SKM-1 treated with dmso at 0.1 percent for 144 hours (cell line): Measurements from ENCODE around the gene BICDL1.
A peak's percentile ranks its signal among the peaks of the same experiment; 100 is the strongest.

ENCODE experiments used
- DNase-seq: peaks from one replicate; lab custom pipeline; 2025; ENCODE audit not compliant: unreplicated experiment; lab: John Stamatoyannopoulos, UW

The BICDL1 gene

DNA sequence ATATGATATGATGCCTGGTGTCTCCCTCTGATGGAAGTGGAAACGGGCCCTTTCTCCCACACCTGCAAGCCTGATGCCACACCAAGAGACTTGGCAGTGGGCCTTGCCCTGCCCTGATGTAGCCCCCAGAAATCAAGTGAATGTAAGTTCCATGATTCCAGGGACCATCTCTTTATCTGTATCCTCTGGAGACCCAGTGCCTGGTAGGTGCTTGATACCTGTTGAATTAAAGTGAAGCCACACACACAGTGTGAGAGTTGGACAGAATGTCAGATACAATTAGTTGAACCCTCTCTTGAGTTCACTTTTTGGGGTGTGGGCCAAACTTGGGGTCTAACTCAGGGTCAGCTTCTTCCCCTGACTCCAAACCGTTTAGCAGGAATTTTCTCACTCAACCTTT lies 132.3 kb downstream of the BICDL1 start:
- no peak for DNase-seq

DNA sequence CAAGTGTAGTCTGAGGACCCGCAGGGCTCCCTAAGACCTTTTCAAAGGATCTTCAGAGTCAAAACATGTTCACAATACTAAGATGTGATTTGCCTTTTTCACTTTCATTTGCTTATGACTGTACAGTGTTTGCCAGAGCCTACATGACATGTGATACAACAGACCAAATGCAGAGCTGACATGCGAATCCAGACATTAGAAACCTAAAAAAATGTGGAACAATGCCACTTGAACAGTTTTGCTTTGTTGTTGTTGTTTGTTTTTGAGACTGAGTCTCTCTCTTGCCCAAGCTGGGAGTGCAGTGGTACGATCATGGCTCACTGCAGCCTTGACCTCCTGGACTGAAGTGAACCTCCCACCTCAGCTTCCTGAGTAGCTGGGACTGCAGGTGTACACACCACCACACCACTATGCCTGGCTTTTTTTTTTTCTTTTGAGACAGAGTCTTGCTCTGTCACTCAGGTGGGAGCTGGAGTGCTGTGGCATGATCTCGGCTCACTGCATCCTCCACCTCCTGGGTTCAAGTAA lies 132.8 kb downstream of the BICDL1 start:
- no peak for DNase-seq

DNA sequence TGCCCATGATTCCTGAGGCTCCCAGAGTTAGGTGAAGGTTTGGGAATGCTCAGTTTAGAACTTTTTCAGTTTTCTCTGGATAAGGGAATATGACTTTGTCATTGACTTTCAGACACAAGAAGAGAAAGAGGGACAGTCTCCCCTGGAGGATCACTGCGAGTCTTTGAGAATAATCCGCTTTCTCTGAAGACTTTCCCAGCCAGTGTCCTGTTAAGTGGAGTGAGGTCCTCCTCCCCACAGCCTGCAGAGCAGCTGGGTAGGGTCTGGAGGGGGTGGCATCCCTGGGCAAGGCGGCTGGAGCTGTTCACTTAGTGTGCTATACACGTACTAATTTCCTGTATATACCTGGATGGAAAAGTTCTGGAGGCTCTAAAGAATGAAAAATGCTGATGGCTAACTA lies 136.0 kb downstream of the BICDL1 start:
- DNase-seq = no peak

DNA sequence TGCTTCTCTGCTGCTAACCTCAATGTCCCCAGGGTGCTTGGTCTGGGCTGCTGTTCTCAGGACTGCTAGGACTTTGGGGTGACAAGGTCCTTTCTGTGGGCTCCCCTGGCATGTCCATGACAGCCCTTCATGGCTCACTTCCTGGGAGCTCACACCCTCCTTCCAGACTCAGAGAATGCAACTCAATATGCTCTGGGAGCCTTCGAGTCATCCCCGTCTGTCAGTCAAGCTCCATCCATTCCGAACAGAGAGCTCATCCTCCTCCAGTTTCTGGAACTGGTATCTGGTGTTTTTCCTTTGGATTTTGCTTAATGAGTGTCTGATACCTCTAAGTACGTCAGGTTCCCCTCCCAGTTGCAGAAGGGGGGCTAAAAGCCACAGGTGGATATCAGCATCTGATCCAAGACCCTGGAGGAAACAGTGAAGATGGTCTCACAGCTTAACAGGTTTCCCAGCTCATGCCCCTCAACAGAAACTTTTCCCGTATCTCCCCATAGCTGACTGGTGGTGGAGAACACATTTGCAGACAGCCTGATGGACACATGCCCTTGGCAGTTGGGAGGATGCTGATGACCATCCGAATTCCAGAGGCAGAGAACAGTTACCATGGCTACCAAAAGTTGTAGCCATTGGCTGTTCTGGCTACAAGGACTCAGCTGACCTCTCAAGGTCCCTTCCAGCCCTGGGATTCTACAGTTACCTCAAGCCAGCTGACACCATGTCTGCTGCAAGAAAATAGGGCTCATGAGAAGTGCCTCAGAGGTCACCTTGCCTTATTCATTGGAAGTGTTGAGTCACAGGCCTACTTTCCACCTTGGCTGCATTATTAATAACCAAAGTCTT lies 137.0 kb downstream of the BICDL1 start:
- DNase-seq = no peak

DNA sequence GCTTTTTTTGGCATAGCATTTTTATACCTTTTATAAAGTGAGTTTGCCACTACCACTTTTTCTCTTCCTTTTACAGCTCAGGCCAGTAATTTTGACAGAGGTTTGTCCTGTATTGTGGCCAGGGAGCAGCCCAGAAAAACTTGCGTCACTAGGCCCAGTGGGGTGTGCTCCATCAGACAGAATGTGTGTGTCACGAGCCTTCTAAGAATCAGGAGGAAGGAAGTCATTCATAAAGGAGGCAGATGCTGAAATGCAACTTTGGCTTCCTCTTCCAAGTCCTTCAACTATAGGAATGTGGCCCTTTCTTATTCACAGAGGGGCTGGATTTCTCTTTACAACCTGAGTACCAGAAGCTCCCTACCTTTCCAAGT lies 137.6 kb downstream of the BICDL1 start:
- peak; percentile 63 for DNase-seq

DNA sequence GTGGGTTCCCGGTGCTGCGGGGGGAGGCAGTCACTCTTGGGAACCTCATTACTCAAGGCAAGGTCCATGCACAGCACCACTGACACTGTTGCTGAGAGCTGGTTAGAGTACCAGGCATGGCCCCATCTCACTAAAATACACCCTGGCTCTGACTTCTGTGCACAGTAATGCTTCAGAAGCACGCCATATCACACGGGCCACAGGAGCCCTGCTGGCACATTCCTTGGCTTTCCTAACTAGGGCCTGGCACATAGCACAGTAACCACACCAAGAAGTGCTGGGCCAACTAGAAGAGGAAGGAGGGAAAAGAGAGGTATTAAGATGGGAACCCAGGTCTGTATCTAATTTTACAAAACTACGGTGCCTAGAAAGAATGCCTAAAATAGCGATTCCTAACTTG lies 141.0 kb downstream of the BICDL1 start:
- DNase-seq = no peak

DNA sequence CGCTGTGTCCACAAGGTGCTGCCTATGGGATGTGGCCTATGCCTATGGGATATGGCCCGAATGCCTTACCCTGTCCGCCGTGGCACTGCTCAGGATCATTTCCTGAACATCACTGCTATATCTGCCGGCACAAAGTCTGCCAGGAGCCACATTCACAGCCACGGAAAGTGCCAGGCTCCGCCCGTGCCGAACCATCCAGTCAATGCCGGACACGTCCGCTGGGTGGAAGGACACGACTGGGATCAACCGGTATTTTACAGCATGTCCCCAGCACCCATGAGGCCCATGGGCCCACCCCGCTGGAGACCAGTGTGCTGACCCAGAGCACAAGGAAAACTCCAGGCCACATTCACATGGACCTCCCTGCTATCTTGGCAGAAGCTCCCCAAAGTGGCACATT lies 142.1 kb downstream of the BICDL1 start:
- DNase-seq = no peak

DNA sequence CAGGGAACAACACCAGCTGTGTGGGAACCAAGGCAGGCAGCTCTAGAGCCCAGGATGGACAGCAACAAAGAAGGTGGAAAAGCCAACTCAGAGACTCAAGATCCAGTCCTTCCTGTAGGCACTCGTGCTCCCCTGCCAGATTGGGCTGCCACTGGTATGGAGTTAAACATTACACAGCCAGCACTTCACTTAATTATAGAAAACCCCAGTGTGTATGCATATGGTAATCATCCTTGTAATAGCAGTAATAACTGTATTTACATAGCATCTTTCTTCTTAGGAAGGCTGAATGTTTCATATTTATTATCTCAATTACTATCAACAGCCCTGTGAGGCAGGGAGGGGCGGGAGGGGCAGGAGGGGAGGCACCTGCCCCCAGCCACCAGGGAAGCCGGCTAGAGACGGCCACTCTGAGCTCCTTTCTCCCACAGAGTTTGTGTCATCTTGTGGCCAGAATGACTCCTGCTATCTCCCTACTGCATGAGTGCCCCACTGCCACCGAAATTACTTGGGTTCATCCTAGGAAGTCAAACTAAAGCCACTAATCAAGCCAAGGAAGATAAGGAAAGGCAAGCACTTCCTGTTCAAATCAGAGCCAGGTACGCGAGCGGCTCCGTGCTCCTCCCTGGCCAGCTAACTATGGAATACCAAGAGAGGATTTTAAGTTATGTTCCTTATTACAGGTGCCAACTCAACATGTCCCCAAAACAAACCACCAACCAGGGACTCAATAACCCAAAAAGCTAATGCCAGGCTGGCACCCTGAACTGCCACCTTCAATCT lies 143.2 kb downstream of the BICDL1 start:
- no peak for DNase-seq

DNA sequence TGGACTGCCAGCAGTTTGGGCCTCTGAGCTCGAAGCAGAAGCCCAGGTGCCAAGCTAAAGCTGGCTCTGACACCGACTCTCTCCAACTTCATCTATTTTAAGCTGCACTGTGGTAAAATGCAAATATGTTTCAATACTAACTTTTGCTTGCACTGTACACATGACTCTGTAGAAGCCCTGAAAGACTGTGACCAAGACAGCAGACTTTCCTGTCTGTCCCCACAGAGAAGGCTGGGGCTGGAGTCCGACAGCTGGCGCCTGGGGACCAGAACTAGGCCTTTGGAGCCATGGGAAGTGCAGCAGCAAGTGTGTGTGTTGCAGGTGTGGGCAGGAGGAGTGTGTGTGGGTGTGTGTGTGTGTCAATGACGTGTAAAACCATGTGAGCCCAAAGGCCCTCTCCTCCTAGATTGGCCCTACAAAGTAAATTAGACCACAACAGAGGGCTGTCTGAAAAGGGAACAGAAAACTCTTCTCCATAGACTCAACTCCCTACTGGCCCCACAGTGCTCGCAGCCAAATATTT lies 143.9 kb downstream of the BICDL1 start:
- DNase-seq = no peak

DNA sequence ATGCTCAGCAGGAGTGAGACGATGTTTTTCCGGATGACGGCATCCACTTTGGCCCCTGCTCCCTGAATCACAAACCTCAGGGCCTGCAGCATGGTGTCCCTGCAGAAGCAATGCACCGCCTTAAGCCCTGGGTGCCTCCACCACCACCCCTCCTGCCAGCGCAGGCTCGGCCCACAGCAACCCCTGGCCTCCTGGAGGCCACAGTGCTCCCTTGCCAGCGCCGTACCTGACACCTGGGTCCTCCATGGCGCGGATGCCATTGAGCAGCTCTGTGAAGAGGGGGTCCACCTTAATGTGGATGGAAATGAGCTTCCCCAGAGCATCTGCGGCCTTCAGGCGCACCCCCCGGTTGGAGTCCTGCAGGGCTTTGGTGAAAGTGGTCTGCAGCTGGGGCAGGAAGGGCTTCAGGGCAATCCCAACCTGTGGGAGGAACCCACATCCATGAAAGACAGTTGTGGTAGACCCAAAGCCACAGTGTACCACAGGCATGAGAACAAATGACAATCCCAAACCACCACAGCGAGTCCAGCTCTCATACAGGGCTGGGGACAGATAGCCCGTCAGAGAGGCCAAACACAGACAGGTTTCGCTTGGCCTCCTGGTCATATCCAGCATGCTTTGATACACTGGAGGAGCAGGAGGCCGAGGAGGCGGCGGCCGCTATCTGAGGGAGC lies 145.4 kb downstream of the BICDL1 start:
- DNase-seq = no peak

DNA sequence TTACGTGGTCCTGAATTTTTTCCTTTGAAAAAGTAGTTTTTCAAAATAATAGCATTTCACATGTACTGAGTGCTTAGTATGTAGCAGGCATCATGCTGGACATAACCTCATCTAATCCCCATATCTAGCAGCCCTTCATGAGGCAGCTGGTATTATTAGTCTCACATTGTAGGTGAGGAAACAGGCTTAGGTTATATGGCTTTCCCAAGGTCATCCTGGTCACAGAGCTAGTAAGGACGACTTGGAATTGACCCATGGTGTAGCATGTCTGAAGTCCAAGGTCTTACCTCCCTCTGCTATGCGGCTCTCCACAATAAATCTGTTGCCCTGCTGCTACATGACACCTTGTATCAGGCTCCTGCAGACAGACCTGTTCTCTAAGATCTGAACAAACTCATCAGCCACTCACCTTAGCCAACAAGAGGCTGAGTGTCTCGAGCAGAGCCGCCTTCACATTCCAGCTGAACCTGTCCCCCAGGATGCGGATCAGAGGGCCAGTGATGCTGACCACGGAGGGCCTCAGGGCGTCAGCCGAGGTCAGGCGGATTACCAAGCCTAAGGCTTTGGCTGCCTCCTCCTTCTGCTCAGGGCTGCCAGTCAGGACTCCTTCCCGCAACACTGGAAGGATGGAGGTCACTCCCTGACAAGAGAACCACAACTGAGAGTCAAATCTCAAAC lies 147.2 kb downstream of the BICDL1 start:
- DNase-seq = no peak

DNA sequence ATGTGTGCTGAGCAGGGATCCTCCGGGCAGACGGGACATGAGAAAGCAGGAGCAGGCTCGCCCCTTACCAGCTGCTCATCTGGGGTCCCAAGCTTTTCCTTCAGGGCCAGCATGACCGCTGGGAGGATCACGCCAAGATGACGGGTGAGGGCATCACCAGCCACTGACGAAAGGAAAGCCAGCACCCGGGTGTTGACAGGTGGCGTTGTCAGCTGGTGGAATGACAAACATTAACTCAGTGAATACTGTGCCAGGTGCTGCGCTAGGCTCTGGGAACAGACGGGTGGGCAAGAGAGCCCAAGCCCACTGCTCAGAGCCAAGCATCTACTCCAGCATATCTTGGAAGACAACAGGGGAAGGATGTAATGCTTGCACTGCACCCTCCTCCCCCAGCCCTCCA lies 148.8 kb downstream of the BICDL1 start:
- no peak for DNase-seq

DNA sequence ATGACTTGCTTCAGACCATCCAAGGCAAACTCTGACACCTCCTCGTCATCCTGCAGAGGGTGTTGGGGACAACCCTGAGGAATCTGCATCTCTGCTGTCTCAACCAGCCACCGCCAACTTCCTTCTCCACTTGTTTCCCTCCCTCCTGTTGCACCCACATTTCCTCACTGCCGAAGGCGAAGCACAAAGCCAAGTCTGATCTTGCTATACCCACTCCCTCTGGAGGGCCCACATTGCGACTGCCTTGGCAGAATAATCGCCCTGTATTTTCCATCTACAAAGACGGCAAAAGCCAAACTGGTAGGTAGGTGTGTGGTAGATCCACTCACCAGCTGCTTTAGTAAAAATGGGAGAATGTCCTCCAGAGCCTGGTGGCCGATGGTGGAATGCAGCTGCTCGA lies 149.3 kb downstream of the BICDL1 start:
- DNase-seq = no peak

DNA sequence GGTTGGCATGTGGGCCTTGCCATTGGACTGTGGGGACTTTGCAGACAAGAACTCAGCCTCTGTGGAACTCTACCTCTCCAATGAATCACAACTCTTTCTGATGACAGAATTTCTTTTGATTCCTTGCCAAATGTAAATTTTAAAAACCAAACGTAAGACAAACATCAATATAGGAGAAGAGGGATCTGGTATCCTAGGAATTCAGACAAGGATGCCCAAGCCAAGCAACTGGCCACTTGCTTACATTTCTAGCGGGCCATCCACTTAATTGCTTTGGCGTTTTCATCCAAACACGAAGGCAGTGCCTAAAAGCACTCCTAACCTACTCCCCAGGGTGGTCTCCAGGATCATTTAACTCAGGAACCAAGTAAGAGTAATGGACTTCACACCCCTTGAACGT lies 150.9 kb downstream of the BICDL1 start:
- DNase-seq = no peak

DNA sequence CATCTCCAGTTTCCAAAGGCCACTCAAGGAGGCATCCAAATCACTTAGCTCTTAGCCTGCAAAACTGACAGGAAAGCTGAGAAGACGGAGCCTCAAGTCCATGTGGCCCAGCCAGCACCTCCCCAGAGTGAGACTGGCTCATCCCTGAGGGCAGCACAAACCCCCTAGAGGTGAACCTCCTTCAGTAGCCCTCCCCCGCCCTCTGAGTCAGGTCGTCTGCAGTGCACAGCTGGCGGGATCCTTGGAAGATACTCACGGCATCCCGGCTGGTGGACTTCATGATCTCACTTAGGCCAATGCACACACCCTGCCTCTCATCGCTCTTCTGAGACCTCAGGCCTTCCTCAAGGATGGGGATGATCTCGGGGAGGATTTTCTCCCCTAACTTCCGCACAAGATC lies 151.6 kb downstream of the BICDL1 start:
- no peak for DNase-seq

DNA sequence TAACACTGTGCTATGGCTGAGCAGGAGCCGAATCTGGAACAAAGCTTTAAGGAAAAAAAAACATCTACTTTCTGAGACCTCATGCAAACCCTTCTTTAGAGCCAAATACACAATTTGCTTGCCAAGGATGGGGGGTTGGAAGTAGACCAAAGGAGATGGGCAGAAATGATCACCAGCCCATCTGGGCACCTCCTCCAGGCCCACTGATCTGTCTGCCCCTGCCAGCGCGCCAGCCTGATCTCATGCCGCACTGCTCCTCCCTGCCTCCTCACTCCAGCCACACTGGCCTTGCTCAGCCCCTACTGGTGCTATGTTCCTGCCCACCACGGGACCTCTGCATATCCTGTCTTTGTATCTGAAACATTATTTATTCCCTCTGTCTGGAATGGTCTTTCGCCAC lies 152.3 kb downstream of the BICDL1 start:
- no peak for DNase-seq

DNA sequence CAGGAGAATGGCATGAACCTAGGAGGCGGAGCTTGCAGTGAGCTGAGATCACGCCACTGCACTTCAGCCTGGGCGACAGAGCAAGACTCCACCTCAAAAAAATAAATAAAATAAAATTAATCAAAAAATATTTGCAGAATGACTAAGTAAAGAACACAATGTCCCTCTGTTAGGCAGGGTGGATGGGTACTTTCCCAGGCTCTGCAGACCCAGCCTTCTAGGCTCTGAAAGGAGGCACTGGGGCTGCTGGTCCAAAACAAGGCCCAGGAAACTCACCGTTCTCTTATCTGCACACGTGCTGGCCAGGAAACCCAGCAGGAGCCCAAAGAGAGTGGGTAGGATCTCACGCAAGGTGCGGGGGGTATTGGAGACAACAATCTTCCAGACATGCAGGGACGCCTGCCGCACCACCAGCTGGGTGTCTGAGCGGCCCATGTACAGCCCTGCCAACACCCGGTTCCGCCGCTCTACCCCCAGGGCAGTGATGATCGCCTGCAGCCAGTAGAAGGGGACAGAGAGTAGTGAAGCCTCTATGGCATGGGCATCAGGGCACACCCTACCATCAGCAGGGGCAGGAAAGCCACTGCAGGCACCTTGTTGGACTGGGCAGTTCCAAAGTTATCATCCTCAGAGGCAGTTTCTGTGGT lies 153.3 kb downstream of the BICDL1 start:
- no peak for DNase-seq
